GM21367 (cell line): ENCODE data around the gene ZDHHC24.

Experiments
- ATAC-seq: cut with Tn5 transposase; IDR thresholded peaks from one replicate; pipeline ENCODE4 v1.9.1; 2021; ENCODE audit not compliant: unreplicated experiment

ZDHHC24 gene

DNA sequence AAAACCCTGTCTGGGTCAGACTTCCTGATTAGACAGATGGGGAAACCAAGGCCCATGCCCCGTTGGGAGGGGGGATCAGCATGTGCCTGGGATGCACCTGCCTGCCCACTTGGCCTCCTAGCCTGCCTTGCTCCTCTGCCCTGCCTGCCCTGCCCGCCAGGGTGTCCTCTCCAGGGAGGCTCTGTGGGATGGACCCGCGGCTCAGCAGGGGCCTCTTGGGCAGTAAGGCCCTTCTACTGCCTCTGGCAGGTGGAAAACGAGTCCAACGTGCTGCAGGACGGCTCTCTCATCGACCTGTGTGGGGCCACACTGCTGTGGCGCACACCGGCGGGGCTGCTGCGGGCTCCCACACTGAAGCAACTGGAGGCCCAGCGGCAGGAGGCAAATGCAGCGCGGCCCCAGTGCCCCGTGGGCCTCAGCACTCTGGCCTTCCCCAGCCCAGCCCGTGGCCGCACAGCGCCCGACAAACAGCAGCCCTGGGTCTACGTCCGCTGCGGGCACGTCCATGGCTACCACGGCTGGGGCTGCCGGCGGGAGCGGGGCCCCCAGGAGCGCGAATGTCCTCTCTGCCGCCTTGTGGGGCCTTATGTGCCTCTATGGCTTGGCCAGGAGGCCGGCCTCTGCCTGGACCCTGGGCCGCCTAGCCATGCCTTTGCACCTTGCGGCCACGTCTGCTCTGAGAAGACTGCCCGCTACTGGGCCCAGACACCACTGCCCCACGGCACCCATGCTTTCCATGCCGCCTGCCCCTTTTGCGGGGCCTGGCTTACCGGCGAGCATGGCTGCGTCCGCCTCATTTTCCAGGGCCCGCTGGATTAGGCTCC lies 70.3 kb downstream of the ZDHHC24 start:
- no peak for ATAC-seq

DNA sequence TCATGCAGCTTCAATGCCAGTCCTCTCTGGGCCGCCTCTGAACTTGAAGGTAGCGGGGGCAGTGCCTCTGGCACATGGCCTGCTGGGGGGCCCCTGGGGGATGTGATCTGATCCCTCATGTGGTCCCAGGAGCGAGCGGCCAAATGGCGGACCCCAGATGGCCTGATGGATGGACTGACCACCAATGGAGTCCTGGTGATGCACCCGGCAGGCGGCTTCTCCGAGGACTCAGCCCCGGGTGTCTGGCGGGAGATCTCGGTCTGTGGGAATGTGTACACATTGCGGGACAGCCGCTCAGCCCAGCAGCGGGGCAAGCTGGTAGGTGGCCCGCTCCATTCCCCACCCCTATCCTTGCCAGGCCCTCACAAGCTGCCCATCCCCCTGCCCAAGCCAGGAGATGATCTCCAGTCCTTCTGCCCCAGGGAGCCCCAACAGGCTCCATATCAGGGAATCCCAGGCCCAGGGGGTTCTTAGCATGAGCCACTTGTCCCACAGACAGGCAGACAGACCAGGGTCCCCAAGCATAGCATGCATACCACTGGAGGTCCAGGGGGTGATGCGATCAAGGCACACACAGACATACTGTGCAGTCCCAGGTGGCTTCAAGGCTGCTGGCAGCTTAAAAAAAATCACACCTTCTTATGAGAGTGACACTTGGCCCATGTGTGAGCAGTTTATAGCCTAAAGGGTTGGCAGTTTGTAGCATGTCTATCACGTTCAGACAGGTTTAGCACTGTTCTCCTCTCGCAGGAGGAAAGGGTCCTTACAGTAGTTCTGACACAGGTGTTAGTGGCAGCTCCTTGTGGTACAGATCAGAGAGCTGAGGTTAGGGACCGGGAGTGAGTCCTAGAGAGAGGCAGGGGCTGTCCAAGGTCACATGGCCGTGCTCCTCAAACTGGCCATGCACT lies 72.0 kb downstream of the ZDHHC24 start:
- ATAC-seq = no peak

GRCh38 chr11:66473167-66473566 lies 72.7 kb downstream of the ZDHHC24 start:
- no peak for ATAC-seq

GRCh38 chr11:66472054-66472453 lies 73.8 kb downstream of the ZDHHC24 start:
- ATAC-seq = no peak

DNA sequence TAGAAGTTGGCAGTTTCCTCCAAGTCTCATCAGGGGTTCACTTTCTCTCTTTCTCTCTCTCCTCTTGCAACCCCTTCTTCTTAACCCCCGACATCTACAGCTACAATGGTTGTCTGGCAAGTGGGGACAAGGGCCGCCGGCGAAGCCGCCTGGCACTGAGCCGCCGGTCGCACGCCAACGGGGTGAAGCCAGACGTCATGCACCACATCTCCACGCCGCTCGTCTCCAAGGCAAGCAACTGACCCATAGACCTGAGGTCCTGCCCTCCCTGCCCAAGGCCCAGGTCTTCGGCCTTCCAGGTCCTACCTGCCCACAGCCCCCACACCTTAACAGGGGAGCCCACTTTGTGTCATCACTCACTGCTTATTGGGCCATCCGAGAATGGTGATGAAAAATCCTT lies 74.7 kb downstream of the ZDHHC24 start:
- no peak for ATAC-seq
